Erythroblast (primary cell): ENCODE measurements around the gene RNF144A.

Experiments used
- GATA1 ChIP-seq: IDR thresholded peaks from 2 replicates; pipeline ENCODE4 v1.6.1; 2011; ENCODE audit warnings: low read depth, mild to moderate bottlenecking, control low read depth, low read length, moderate library complexity
- POLR2A ChIP-seq: IDR thresholded peaks from 2 replicates; pipeline ENCODE4 v1.6.1; 2011; ENCODE audit warnings: mild to moderate bottlenecking, low read length

DNA sequence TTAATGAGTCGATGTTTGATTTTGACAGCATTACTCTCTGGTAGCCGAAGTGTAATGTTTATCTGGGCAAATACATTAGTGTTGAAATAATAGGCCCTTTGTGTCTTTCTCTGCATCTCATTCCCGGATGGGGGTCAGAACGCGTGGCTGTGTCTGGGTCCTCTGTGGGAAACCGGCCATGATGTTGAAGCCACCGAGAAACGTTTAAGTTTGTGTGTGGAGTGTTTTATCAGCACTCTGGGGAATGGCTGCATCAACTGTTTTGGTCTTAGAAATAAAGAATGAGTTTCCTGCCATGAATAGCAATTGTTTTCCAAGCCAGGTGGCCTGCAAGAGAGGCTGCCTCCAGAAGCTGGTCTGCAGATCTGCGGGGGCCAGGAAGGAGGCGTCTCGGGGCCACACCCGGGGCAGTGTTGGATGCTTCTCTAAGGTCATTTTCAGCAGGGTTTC is 69.7 kb downstream of the RNF144A start:
- no peak for TF ChIP-seq POLR2A
- TF ChIP-seq GATA1 = no peak
